Stimulated activated naive CD4-positive, alpha-beta T cell treated with Interleukin-2 at 50 U/mL for 16 hours (primary cell): Measurements from ENCODE around the gene CUEDC2.
A peak's percentile ranks its signal among the peaks of the same experiment; 100 is the strongest.

ENCODE experiments used
- DNase-seq: peaks from one replicate; lab custom pipeline; 2025; lab: John Stamatoyannopoulos, UW

The CUEDC2 gene

GRCh38 chr10:102424916-102425315 lies 7.5 kb downstream of the CUEDC2 start:
- DNase-seq, result no peak

GRCh38 chr10:102424145-102424544 lies 8.2 kb downstream of the CUEDC2 start:
- no peak for DNase-seq

- no peak for DNase-seq
These were observed 8.9 kb downstream of the CUEDC2 start for GRCh38 chr10:102423372-102423968.

GRCh38 chr10:102422545-102423129 lies 9.7 kb downstream of the CUEDC2 start:
- peak; percentile 30 for DNase-seq

GRCh38 chr10:102421757-102422512 lies 10.4 kb downstream of the CUEDC2 start:
- DNase-seq, result peak; percentile 35

- no peak for DNase-seq
These were observed 10.9 kb downstream of the CUEDC2 start for GRCh38 chr10:102421507-102421756.

- peak; percentile 90 for DNase-seq
These were observed 11.5 kb downstream of the CUEDC2 start, which contains the start of gene FBXL15 for GRCh38 chr10:102420714-102421506. TSS of gene FBXL15 (plus strand) at chr10:102420836. CDS start at chr10:102421130, 294 bp downstream.

- no peak for DNase-seq
These were observed 12.1 kb downstream of the CUEDC2 start for GRCh38 chr10:102420181-102420713.

- peak; percentile 58 for DNase-seq
These were observed 12.8 kb downstream of the CUEDC2 start for GRCh38 chr10:102419269-102420180.

GRCh38 chr10:102418622-102419268 lies 13.6 kb downstream of the CUEDC2 start, which contains the start of gene PSD:
TSS of gene PSD (minus strand) at chr10:102418785. CDS start at chr10:102417038, 1,747 bp downstream.
- no peak for DNase-seq

GRCh38 chr10:102416695-102417094 lies 15.7 kb downstream of the CUEDC2 start:
- no peak for DNase-seq

GRCh38 chr10:102416283-102416682 lies 16.1 kb downstream of the CUEDC2 start:
- no peak for DNase-seq

GRCh38 chr10:102414749-102415148 lies 17.6 kb downstream of the CUEDC2 start:
- DNase-seq, result no peak

GRCh38 chr10:102413806-102414561 lies 18.4 kb downstream of the CUEDC2 start:
- no peak for DNase-seq

GRCh38 chr10:102413053-102413705 lies 19.2 kb downstream of the CUEDC2 start:
- DNase-seq, result peak; percentile 28

- no peak for DNase-seq
These were observed 20.1 kb downstream of the CUEDC2 start for GRCh38 chr10:102412293-102412692.

- DNase-seq, result no peak
These were observed 20.8 kb downstream of the CUEDC2 start for GRCh38 chr10:102411341-102412255.

GRCh38 chr10:102410429-102411073 lies 21.8 kb downstream of the CUEDC2 start:
- peak; percentile 49 for DNase-seq
